ENCODE measurements around the gene RSPH1. TPM values are rescaled to one million over a fixed set of nuclear protein-coding genes. Genes with fewer than 3 reads are reported as not detected.

RSPH1 gene
- total RNA-seq, 1 experiment from 2014 or later, result 0.31 TPM

DNA sequence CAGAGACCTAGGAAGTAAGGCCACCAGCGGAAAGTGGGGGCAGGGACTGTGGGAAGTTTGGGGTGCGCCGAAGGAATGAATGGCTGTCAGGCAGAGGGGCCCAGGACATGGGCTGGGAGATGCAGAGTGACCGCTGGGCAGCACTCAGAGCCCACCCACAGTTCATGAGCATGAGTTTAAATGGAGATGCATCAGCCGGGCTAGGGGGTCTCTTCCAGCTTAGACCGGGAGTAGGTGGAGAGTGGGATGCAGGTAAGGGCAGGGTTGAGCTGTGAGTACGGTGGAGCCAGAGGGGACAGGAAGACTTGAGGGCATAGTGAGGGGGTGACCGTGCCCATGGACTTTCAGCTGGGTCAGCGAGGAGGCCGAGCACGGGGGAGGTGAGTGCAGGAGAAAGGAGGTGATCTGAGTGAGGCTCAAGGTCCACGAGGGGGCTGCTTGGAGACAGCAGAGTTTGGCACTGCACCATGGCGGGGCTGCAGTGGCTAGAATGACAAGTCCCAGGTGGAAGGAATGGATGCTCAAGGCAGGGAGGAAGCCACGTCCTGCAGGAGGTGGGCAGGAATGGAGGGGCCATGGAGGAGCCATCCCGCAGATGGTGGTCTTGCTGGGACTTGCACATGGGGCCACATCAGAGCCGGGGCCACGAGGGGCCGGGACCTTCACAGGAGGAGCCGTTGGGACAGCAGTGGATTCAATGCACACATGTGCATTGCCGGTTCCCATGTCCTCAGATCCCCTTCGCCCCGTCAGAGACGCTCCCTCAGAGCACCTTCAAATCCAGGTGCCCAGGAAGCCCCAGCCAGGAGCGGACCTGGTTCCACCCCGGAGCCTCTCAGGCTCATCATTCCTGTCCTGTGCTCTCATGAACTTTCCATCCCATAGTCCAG, 57.5 kb downstream of the RSPH1 start:
- Histone ChIP-seq H3K27me3 (ENCODE audit: insufficient read depth, low read length) (no peaks in the 10 kb centered on the region), H2BK15ac (ENCODE audit: low read depth, low read length) (no peak overlapping the region), H3K4me1 (ENCODE audit: insufficient read depth, low read length) (no peaks in the 10 kb centered on the region), H2BK120ac (ENCODE audit: low read depth, low read length, poor library complexity, severe bottlenecking) (no peak overlapping the region), H3K79me2 (ENCODE audit: insufficient read depth, low read length) (no peaks in the 10 kb centered on the region), H3T11ph (ENCODE audit: low read length) (no peak overlapping the region), H3K9me3 (ENCODE audit: control insufficient read depth, low read depth, low read length) (no peaks in the 10 kb centered on the region), H4K20me1 (ENCODE audit: control insufficient read depth, insufficient read depth, insufficient read length) (peaks cover 3% of the 10 kb centered on the region), H3K79me1 (ENCODE audit: insufficient read depth, low read depth, low read length, poor library complexity, severe bottlenecking) (no peaks in the 10 kb centered on the region), H3K14ac (ENCODE audit: insufficient read depth, low read length) (no peak overlapping the region), H2AK5ac (ENCODE audit: insufficient read length, low read length) (no peak overlapping the region), H3K56ac (ENCODE audit: insufficient read length, low read depth, low read length) (no peak overlapping the region), H2BK20ac (ENCODE audit: low read depth, low read length, poor library complexity, severe bottlenecking) (no peak overlapping the region), H4K5ac (ENCODE audit: insufficient read length, low read depth, low read length) (no peak overlapping the region), H4K91ac (ENCODE audit: insufficient read length, low read depth, low read length) (no peak overlapping the region), H3K18ac (ENCODE audit: insufficient read length, low read depth, low read length) (no peak overlapping the region), H3K23me2 (ENCODE audit: insufficient read length, low read depth, low read length, poor library complexity, severe bottlenecking) (no peaks in the 10 kb centered on the region), H2BK12ac (ENCODE audit: insufficient read length, low read depth, low read length) (no peak overlapping the region), H3K27ac (ENCODE audit: insufficient read length, low read depth, low read length) (no peak overlapping the region), H2BK5ac (ENCODE audit: insufficient read length, low read length) (no peak overlapping the region), H3K9ac (ENCODE audit: extremely low read depth, insufficient read length, low read length) (no peak overlapping the region), H3K4me2 (ENCODE audit: insufficient read depth, insufficient read length, low read length) (no peak overlapping the region), H4K8ac (replicated peaks; ENCODE audit: insufficient read length, low read depth, low read length) (no peak overlapping the region), H2AFZ (ENCODE audit: low read length) (no peak overlapping the region), H3K4ac (ENCODE audit: low read depth, low read length) (no peak overlapping the region), H3K23ac (ENCODE audit: insufficient read length, low read depth, low read length) (no peak overlapping the region)
- TF ChIP-seq, protein P1, sequence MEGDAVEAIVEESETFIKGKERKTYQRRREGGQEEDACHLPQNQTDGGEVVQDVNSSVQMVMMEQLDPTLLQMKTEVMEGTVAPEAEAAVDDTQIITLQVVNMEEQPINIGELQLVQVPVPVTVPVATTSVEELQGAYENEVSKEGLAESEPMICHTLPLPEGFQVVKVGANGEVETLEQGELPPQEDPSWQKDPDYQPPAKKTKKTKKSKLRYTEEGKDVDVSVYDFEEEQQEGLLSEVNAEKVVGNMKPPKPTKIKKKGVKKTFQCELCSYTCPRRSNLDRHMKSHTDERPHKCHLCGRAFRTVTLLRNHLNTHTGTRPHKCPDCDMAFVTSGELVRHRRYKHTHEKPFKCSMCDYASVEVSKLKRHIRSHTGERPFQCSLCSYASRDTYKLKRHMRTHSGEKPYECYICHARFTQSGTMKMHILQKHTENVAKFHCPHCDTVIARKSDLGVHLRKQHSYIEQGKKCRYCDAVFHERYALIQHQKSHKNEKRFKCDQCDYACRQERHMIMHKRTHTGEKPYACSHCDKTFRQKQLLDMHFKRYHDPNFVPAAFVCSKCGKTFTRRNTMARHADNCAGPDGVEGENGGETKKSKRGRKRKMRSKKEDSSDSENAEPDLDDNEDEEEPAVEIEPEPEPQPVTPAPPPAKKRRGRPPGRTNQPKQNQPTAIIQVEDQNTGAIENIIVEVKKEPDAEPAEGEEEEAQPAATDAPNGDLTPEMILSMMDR (conservative IDR thresholded peaks at IDR 0.05), result no peak
- WGBS (ENCODE audit: extremely low coverage, insufficient read length, low lambda C conversion rate), result no CpG with 5 or more reads among the region's 25 CpGs
- DNase-seq, result no peak
- Mint-ChIP-seq H3K4me1 (no peaks in the 10 kb centered on the region), H3K27ac (no peak overlapping the region), H3K9me3 (peaks cover 0 to 9% of the 10 kb centered on the region in 2 experiments; a peak in 4 of 5 replicates), H3K27me3 (ENCODE audit: low read depth) (peaks cover 45% of the 10 kb centered on the region), H3K4me3 (no peak overlapping the region), H3K36me3 (ENCODE audit: insufficient read depth in 1 of 3, low read depth in 3 of 3) (no peaks in the 10 kb centered on the region)

Data from H9 (cell line).